Gastroesophageal sphincter (tissue), 4 donors: ENCODE results near the gene DZIP1L. TPM values are rescaled to one million over a fixed set of nuclear protein-coding genes. Genes with fewer than 3 reads are reported as not detected.
"Not testable (repeated sequence)": the region's sequence is repeated elsewhere in the genome, so short reads cannot be mapped to it uniquely, and the experiment has no call there.

ENCODE experiments used
- ATAC-seq: fragments of 150-250 bp; one replicate; pipeline ENCODE4 v1.9.1; 2016; ENCODE audit warnings: mild to moderate bottlenecking, moderate library complexity
- H3K27ac ChIP-seq, 4 donors: fragments of 200-600 bp; sonication (generic) in 3 of 4; 1 replicate in 3 of 4; 2 replicates in 1 of 4; pipeline ENCODE4 v1.5.1; 2016 to 2019
- H3K27me3 ChIP-seq: fragments of 200-600 bp; sonication (generic); one replicate; pipeline ENCODE4 v1.5.1; 2019
- H3K36me3 ChIP-seq, 2 donors: fragments of 200-600 bp; sonication (generic); one replicate each; pipeline ENCODE4 v1.5.1; 2019; ENCODE audit warnings: control low read depth in 1 of 2
- H3K4me1 ChIP-seq, 3 donors: fragments of 200-600 bp; sonication (generic); 1 replicate in 2 of 3; 2 replicates in 1 of 3; pipeline ENCODE4 v1.5.1; 2016 to 2019; ENCODE audit warnings: control low read depth in 2 of 3
- H3K4me3 ChIP-seq, 2 donors: fragments of 200-600 bp; sonication (generic); one replicate each; pipeline ENCODE4 v1.5.1; 2019; ENCODE audit warnings: mild to moderate bottlenecking in 1 of 2, moderate library complexity in 1 of 2
- H3K9me3 ChIP-seq, 3 donors: fragments of 200-600 bp; sonication (generic); one replicate each; pipeline ENCODE4 v1.5.1; 2017 to 2019; ENCODE audit warnings: control low read depth in 2 of 3
- EP300 ChIP-seq: sonication (generic); formaldehyde crosslinking; IDR thresholded peaks from one replicate; pipeline ENCODE4 v1.6.1; 2017; ENCODE audit warnings: antibody characterized with exemption, mild to moderate bottlenecking
- POLR2A ChIP-seq, 2 donors: fragments of 450-650 bp; IDR thresholded peaks; one replicate each; pipeline ENCODE4 v1.6.1; 2017; ENCODE audit warnings: antibody characterized with exemption in 2 of 2, mild to moderate bottlenecking in 2 of 2, moderate library complexity in 1 of 2
- POLR2AphosphoS5 ChIP-seq: sonication (generic); formaldehyde crosslinking; IDR thresholded peaks from one replicate; pipeline ENCODE4 v1.6.1; 2017; ENCODE audit warnings: antibody characterized with exemption
- WGBS, 2 donors: methylation state at CpG; one replicate each; pipeline ENCODE4 v1.1.5; 2018; ENCODE audit warnings: low coverage in 1 of 2; 5-methylcytosine and 5-hydroxymethylcytosine counted together
- total RNA-seq, 4 donors: library from RNA; depleted of rRNA; stranded (reverse); fragments of >200 nt; gene quantifications; one replicate each; pipeline ENCODE4 v1.1.0, GENCODE V29; 2016
- TF ChIP-seq, protein P1 (sequence below), 4 experiments: fragments of 200-600 bp in 2 of 4; fragments of 450-650 bp in 2 of 4; sonication (generic) in 1 of 4; IDR thresholded peaks; one replicate each; pipeline ENCODE4 v1.5.1; 2017 to 2019; ENCODE audit warnings: antibody characterized with exemption in 4 of 4, mild to moderate bottlenecking in 2 of 4, moderate library complexity in 2 of 4

DZIP1L gene
- total RNA-seq, 4 donors from 2014 or later: 5.3 to 47.9 (median 18.6) TPM

DNA sequence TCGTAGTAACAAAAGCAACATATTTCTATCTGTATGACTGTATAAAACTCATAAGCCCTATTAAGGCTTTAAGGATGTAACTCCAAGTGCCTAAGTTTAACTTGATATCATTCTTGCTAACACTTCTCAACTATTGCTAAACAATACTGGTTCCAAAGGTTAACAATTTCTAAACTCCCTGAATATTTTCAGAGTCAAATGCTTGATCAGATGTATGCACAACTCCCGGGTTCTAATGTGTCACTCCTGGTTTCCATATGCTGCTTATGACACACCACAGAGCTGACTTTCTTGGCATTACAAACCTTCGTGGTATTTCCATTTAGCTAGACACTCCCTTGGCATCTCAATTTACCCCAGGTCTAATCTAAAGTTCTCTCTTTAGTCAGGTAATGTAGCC is 26.3 kb downstream of the DZIP1L start:
- H3K27ac ChIP-seq: no peak overlapping the region
- 70 to 81% methylated on average over 3 of the region's 3 CpGs for WGBS, 2 donors
- peaks cover 0 to 81% of the 10 kb centered on the region in 2 donors for H3K36me3 ChIP-seq
- H3K27me3 ChIP-seq: no peaks in the 10 kb centered on the region
- no peak for ATAC-seq
- no peak overlapping the region for H3K4me3 ChIP-seq
- no peak for TF ChIP-seq POLR2A (IDR thresholded peaks at IDR 0.05)
- TF ChIP-seq POLR2AphosphoS5: no peak
- TF ChIP-seq EP300: no peak
- TF ChIP-seq, protein P1, sequence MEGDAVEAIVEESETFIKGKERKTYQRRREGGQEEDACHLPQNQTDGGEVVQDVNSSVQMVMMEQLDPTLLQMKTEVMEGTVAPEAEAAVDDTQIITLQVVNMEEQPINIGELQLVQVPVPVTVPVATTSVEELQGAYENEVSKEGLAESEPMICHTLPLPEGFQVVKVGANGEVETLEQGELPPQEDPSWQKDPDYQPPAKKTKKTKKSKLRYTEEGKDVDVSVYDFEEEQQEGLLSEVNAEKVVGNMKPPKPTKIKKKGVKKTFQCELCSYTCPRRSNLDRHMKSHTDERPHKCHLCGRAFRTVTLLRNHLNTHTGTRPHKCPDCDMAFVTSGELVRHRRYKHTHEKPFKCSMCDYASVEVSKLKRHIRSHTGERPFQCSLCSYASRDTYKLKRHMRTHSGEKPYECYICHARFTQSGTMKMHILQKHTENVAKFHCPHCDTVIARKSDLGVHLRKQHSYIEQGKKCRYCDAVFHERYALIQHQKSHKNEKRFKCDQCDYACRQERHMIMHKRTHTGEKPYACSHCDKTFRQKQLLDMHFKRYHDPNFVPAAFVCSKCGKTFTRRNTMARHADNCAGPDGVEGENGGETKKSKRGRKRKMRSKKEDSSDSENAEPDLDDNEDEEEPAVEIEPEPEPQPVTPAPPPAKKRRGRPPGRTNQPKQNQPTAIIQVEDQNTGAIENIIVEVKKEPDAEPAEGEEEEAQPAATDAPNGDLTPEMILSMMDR (IDR thresholded peaks at IDR 0.05): no peak
- no peaks in the 10 kb centered on the region for H3K4me1 ChIP-seq
- H3K9me3 ChIP-seq: no peaks in the 10 kb centered on the region

DNA sequence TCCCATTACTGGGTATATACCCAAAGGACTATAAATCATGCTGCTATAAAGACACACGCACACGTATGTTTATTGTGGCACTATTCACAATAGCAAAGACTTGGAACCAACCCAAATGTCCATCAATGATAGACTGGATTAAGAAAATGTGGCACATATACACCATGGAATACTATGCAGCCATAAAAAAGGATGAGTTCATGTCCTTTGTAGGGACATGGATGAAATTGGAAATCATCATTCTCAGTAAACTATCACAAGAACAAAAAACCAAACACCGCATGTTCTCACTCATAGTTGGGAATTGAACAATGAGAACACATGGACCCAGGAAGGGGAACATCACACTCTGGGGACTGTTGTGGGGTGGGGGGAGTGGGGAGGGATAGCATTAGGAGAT is 29.7 kb downstream of the DZIP1L start:
- H3K4me3 ChIP-seq, H3K27me3 ChIP-seq, ATAC-seq, H3K27ac ChIP-seq, H3K4me1 ChIP-seq, H3K9me3 ChIP-seq: not testable (repeated sequence)
- no CpG with 5 or more reads among the region's 3 CpGs for WGBS, 2 donors
- peaks cover 0 to 80% of the 10 kb centered on the region in 2 donors for H3K36me3 ChIP-seq

DNA sequence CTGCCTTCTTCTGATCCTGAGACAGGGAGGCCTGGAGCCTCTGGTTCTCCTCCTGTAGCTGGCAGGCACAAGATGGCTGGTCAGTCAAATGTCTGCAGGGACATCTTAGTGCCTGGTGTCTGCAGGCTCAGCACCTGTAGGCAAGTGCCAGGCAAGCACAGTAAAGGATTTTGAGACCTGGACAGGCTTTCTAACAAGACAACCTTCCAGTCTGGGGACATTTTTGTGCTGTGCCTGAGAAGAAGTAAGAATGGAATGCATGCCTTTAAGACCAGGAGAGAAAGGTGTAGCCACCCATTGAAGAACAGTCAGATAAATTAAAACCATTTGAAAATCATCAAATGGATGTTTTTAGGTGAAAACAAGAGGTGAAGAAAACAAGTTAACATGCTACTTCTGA is 31.2 kb downstream of the DZIP1L start:
- Histone ChIP-seq H3K9me3 (no peaks in the 10 kb centered on the region), H3K36me3 (peaks cover 0 to 90% of the 10 kb centered on the region in 2 donors), H3K4me3 (no peak overlapping the region), H3K27ac (no peak overlapping the region), H3K27me3 (no peaks in the 10 kb centered on the region), H3K4me1 (peaks cover 0 to 5% (median 0%) of the 10 kb centered on the region in 3 donors)
- no peak for ATAC-seq
- TF ChIP-seq POLR2A (IDR thresholded peaks at IDR 0.05) (no peak), POLR2AphosphoS5 (no peak), EP300 (no peak)
- TF ChIP-seq, protein P1 (IDR thresholded peaks at IDR 0.05): no peak

DNA sequence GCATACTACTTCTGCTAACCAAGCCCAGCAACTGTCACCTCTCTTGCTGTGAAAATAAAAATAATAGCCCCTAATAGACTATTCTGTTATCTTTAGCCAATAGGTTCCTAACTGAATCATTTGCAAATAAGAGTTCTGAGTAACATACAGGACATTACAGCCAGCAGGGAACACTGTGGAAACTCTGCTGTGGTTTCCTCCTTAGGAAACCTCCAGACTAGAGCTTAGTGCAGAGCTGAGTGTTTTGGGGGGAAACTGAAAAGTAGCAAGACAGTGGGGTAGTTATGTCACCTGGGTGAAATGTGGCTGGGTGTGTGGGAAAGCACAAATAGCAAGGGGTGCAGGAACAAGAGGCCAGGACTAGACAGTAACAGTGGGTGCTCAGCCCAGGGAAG is 32.4 kb downstream of the DZIP1L start:
- Histone ChIP-seq H3K4me3 (no peak overlapping the region), H3K9me3 (no peaks in the 10 kb centered on the region), H3K36me3 (peaks cover 0 to 91% of the 10 kb centered on the region in 2 donors), H3K4me1 (peaks cover 0 to 5% (median 0%) of the 10 kb centered on the region in 3 donors), H3K27ac (no peak overlapping the region), H3K27me3 (no peaks in the 10 kb centered on the region)
- TF ChIP-seq EP300 (no peak), POLR2A (IDR thresholded peaks at IDR 0.05) (no peak), POLR2AphosphoS5 (no peak)
- TF ChIP-seq, protein P1 (IDR thresholded peaks at IDR 0.05): no peak
- no peak for ATAC-seq

DNA sequence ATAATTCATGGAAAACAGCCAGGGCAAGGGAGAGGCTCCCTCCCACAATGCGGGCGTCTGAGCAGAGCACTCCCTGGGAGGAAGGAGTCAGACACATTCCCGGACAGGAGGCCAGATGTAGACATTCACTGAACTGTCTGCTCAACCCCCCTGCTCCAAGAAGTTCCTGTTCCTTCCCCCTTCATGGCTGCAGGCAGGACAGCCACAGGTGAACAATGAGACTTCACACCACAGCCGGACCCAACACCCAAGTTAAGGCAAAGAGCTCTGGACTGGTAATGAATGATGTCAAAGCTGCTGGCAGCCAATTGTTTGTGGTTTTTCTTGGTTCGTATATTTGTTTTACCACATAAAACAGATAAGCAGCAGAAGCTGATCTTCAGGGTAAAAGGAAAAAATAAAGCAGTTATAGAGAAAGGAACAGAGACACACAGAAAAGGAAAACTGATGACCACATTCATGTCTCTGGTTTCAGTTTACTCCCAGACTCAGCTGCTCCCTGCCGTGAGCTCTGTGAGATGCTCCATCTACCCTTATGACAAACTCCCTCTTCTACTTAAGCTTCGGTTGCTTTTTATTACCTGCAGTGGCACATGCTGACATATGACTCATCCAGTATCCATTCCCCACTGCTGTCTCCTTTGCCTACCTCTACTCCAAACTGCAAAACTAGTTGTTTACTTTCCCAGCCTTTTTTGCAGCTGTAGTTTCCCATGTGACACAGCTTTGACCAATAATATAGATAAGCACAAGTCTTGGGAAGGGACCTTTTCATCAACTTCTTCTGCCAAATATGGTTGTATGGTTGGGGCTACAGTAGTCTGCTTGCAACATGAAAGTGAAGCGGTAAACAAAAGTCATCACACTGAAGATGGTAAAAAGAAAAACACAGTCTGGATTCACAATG is 33.1 kb downstream of the DZIP1L start:
- H3K4me1 ChIP-seq: peaks cover 0 to 5% (median 0%) of the 10 kb centered on the region in 3 donors
- peaks cover 0 to 91% of the 10 kb centered on the region in 2 donors for H3K36me3 ChIP-seq
- no peaks in the 10 kb centered on the region for H3K27me3 ChIP-seq
- peak; percentile 69 for ATAC-seq
- 35 to 41% methylated on average over 5 of the region's 8 CpGs for WGBS, 2 donors
- H3K4me3 ChIP-seq: no peak overlapping the region
- peak overlapping the region in 2 of 4 donors; percentile 8 to 30 for H3K27ac ChIP-seq
- no peak for TF ChIP-seq POLR2AphosphoS5
- H3K9me3 ChIP-seq: no peaks in the 10 kb centered on the region
